ENCODE data around the gene PHF21A.

- TF ChIP-seq CTCF (conservative IDR thresholded peaks at IDR 0.05; ENCODE audit: low read length) (no peak), EZH2phosphoT487 (IDR thresholded peaks at IDR 0.05; ENCODE audit: borderline replicate concordance, low read depth, low read length) (no peak)
These were observed 159.5 kb downstream of the PHF21A start for GRCh38 chr11:45961751-45962240.
